NCI-H446 treated with DMSO at 0.1 percent for 48 hours (cell line): ENCODE data around the gene BRSK1.

Source experiments
- DNase-seq: peaks from one replicate; lab custom pipeline; 2025; lab: John Stamatoyannopoulos, UW

The BRSK1 gene

GRCh38 chr19:55283548-55284377 lies at the start of gene BRSK1:
BRSK1 (plus strand) TSS chr19:55283997; CDS start chr19:55284443, 446 bp downstream.
- DNase-seq, result peak; percentile 58

GRCh38 chr19:55238030-55238429 lies 45.8 kb upstream of the BRSK1 start:
- DNase-seq, result no peak

GRCh38 chr19:55239004-55239403 lies 44.8 kb upstream of the BRSK1 start:
- no peak for DNase-seq

GRCh38 chr19:55240713-55241020 lies 43.1 kb upstream of the BRSK1 start:
- DNase-seq, result no peak

- DNase-seq, result no peak
Observed at GRCh38 chr19:55241143-55241934, 42.5 kb upstream of the BRSK1 start.

- DNase-seq, result no peak
Observed at GRCh38 chr19:55241935-55242464, 41.8 kb upstream of the BRSK1 start.

GRCh38 chr19:55242517-55242916 lies 41.3 kb upstream of the BRSK1 start:
- no peak for DNase-seq

GRCh38 chr19:55244004-55244680 lies 39.7 kb upstream of the BRSK1 start:
- DNase-seq, result no peak

GRCh38 chr19:55245236-55245904 lies 38.4 kb upstream of the BRSK1 start:
- no peak for DNase-seq

- DNase-seq, result no peak
Observed at GRCh38 chr19:55246462-55247451, 37.0 kb upstream of the BRSK1 start.

GRCh38 chr19:55247621-55248099 lies 36.1 kb upstream of the BRSK1 start:
- no peak for DNase-seq

- DNase-seq, result no peak
Observed at GRCh38 chr19:55248166-55248675, 35.6 kb upstream of the BRSK1 start.

GRCh38 chr19:55248704-55249103 lies 35.1 kb upstream of the BRSK1 start:
- DNase-seq, result no peak

- no peak for DNase-seq
Observed at GRCh38 chr19:55249841-55250240, 34.0 kb upstream of the BRSK1 start.

- DNase-seq, result no peak
Observed at GRCh38 chr19:55250262-55251036, 33.3 kb upstream of the BRSK1 start.

- no peak for DNase-seq
Observed at GRCh38 chr19:55251341-55252081, 32.3 kb upstream of the BRSK1 start.

- DNase-seq, result no peak
Observed at GRCh38 chr19:55252760-55253663, 30.8 kb upstream of the BRSK1 start.
